ENCODE measurements around the gene BMP15.

BMP15 gene

DNA sequence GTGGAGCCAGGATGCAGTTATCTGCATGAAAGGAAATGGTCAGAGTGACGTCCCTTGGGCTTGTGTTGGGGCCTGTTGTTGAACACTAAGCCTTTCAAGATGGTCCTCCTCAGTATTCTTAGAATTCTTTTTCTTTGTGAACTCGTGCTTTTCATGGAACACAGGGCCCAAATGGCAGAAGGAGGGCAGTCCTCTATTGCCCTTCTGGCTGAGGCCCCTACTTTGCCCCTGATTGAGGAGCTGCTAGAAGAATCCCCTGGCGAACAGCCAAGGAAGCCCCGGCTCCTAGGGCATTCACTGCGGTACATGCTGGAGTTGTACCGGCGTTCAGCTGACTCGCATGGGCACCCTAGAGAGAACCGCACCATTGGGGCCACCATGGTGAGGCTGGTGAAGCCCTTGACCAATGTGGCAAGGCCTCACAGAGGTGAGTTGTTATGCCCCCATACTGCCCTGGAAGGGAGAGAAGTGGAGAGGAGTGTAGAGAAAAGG, at the start of gene BMP15:
TSS of gene BMP15 (plus strand) at position 51 of the 492 bp plus-strand sequence. CDS start at position 100, 49 bp downstream.
- no peak for DNase-seq (ENCODE audit: low spot score)

DNA sequence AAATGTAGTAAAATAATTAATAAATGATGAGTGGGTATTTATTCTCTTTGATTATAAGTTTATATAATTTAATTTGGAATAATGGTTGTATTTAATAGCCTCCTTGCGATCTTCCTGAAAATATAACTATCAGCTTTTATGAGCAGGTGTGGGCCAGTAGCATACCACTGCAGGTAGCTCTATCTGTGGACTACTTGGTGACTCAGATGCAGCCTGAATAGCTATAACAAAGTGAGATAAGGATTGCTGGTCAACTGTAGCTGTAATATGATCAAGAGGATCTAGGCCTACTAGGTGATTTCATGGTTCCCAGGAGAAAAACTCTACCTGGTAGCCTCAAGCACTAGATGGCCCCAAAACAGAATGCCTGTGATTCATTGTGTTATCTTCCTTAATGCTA, 47.1 kb upstream of the BMP15 start:
- no peak for DNase-seq (ENCODE audit: low spot score)

DNA sequence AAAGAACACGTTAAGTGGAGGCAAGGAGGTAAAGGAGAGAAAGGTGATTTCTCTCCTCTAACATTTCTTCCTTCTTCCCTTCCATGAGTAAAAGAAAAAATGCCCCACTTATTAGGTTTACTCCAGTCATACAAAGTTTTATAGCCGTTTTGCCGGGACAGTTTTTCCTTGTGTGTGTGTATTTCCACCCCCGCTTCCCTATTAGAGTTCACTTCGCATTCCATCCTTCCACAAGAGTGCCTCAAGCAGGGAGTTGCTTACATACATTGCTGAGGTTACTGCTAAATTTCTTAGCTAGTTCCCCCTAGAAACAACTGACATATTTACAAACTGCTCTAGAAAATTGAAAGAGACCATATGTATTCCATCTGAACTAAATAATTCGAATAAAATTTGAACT, 45.2 kb upstream of the BMP15 start:
- no peak for DNase-seq (ENCODE audit: low spot score)

DNA sequence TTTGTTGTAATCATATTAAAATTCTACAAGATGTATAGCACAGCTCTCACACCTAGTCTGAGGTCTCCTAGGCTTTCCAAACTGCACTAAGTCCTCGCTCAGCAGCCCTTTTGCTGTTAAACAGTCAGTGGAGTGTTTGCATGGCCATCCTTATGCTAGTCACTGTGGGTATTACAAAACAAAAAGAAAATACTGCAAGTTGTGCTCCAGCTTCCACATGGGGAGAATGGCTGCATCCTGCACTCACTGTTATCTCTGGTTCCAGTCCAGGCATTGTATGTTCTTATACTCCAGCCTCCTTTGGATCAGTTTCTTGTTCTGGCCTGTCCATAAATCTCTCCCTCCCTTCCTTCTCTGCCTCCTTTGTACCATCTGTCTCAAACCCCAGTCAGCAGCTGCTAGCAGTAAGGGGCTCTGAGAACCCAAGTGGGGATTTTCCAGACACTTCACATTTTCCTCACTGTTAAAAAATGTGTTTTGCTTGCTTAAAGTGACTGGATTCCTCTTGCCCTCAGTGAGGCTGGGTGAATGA, 38.5 kb upstream of the BMP15 start:
- DNase-seq (ENCODE audit: low spot score) = no peak

DNA sequence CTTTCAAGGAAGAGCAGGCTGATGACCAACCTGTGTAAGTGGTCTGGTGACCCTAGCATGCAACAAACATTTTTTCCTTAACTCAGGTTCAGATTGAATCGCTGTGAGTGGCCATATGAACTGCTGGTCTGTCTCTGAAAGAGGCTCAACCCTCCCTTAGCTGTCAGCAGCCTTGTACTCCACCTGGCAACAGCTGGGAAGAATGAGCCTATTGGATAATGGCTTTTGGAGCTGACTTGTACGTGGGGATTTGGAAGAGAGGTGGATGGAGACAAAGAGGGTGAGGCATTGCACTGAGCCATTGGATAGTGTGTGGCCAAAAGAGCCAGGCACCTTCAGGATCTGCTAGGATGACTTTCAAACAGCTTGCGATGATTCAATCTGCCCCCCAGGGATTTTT, 35.7 kb upstream of the BMP15 start:
- DNase-seq (ENCODE audit: low spot score) = no peak

DNA sequence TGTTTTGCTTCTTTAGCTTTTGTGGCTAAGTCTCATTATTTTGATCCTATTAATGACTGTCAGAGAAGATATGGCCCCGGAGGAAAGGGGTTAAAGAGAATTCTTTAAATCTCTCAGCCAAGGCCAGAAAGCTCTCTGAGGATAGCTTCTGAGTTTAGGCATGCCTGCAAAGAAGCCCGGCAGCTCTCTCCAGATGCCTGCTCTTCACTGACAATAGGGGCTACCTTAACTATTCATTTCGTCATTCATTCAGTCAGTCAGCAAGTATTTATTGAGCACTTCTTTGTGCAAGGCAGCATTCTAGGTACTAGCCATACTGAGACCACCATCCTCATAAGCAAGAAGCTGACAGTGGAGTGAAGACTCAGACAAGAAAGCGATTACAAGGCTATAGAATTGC, 34.0 kb upstream of the BMP15 start:
- no peak for DNase-seq (ENCODE audit: low spot score)

DNA sequence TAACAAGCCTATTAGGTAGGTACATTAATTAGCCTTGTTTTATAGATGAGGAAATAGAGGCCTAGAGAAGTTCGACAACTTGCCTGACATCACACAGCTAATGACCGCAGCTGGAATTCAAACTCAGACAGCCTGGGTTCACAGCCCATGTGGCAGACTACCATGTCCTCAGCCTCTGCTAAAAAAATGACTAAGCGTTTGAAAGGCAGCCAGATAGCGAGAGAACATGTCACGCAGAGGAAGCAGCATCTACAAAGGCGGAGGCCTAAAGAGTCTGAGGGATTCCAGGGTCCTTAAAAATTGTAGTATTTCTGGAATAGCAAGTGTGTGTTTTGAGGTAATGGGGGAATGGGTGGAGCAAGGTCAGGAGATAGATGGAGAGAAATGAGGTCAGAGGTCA, 33.2 kb upstream of the BMP15 start:
- no peak for DNase-seq (ENCODE audit: low spot score)

DNA sequence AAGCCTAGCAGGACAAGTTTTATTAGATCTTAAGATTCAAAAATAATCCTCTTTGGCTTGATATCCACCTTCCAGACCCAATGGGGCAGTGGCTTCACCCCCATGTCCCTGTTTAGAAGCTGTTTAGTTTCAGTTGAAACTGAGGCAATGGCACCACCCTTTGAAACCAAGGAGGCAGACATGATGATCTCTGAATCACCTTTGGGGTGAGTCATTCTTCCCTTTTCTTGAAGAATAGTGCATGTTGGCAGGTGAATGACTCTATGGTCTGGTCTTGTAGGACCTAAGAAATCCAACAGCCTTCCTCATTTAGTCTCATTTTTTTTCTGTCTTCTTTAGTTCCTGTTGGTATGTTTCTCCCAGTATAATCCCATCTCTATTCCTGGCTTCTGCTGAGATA, 29.5 kb upstream of the BMP15 start:
- peak; percentile 4 for DNase-seq (ENCODE audit: low spot score)

DNA sequence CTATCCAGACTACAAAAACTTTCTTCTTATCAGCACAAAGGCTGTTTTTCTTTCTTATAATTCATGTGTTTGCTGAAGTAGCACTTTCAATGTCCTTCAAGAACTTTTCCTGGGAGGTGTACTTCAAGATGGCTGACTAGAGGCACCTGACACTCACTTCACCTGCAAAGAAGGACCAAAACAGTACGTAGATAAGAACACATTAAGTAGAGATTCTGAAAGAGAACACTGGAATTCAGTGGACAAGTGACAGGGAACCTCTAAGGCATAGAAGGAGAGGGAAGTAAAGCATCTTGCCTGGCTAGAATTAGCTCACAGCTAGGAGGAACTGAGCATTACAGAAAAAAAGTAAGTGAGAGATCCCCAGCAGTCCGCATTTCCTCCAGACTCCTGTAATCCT, 21.7 kb upstream of the BMP15 start:
- DNase-seq (ENCODE audit: low spot score) = no peak

- DNase-seq (ENCODE audit: low spot score) = no peak
Measured at GRCh38 chrX:50889582-50889981, 21.0 kb upstream of the BMP15 start.

GRCh38 chrX:50893047-50893446, 17.5 kb upstream of the BMP15 start:
- DNase-seq (ENCODE audit: low spot score) = no peak

DNA sequence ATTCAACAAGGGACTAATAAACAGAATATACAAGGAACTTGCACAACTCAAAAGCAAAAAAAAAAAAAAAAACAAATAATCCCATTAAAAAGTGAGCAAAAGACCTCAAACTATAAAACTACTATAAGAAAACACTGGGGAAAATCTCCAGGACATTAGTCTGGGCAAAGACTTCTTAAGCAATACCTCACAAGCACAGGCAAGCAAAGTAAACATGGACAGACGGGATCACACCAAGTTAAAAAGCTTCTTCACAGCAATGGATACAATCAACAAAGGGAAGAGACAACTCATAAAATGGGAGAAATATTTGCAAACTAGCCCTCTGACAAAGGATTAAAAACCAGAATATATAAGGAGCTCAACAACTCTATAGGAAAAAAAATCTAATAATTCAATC, 17.1 kb upstream of the BMP15 start:
- DNase-seq (ENCODE audit: low spot score) = no peak

DNA sequence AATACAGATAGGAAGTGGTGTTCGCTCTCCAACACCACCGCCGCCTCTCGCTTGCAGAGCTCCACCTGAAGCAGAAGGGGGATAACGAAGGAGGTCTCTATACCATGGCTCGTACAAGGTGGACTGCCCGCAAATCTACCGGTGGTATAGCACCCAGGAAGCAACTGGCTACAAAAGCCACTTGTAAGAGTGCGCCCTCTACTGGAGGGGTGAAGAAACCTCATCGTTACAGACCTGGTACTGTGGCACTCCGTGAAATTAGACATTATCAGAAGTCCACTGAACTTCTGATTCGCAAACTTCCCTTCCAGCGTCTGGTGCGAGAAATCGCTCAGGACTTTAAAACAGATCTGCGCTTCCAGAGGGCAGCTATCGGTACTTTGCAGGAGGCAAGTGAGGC, 5.2 kb upstream of the BMP15 start:
- peak; percentile 34 for DNase-seq (ENCODE audit: low spot score)

- DNase-seq (ENCODE audit: low spot score) = no peak
Measured at GRCh38 chrX:50913520-50913919, 3.0 kb downstream of the BMP15 start.

DNA sequence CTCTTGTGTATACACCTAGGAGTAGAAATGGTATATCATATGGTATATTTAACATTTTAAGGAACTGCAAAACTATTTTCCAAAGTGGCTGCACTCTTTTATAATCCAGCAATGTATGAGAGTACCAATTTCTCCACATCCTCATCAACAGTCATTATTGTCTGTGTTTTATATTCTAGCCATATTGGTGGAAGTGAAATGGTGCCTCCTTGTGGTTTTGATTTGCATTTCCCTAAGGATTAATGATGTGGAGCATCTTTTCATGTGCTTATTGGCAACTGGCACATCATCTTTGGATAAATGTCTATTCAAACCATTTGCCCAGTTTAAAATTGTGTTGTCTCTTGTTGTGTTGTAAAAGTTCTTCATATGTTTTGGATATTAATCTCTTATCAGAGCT, 9.6 kb downstream of the BMP15 start:
- DNase-seq (ENCODE audit: low spot score) = no peak

- DNase-seq (ENCODE audit: low spot score) = no peak
Measured at GRCh38 chrX:50927127-50927526, 16.6 kb downstream of the BMP15 start.

DNA sequence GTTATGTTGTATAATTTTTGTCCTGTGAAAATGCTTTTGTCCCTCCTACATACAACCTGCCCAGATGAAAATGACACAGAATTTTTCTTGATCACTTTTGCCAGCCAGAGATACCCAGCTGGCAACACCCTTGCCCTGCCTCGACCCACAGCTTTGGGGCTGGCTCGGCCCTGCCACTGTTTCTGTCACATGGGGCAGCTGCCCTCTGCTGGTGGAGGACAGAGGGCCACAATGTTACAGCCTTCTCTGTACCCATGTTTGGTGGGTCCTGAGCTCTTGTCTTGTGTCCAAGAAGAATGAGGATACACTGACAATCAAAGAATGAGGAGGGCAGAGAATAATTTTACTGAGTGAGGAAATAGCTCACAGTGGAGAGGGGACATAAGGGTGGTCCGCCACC, 31.1 kb downstream of the BMP15 start:
- peak; percentile 4 for DNase-seq (ENCODE audit: low spot score)

DNA sequence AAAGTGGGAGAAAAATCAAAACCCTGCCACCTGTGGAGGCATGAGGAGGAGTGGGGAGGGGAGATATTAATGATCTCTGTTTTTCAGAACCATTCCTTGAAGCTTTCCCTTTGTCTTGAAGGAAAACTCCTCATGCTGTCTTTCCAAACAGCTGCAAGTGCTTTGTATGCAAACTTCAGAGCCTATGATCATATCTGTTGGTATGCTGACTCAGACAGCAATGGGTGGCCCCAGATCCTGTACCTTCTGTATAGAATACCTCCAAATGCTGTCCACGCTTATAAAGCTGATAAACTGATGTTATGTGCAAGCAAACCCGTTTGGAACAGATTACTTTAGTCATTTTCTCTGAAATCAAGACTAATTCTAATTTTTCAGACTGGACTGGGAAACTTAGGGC, 31.9 kb downstream of the BMP15 start:
- no peak for DNase-seq (ENCODE audit: low spot score)

DNA sequence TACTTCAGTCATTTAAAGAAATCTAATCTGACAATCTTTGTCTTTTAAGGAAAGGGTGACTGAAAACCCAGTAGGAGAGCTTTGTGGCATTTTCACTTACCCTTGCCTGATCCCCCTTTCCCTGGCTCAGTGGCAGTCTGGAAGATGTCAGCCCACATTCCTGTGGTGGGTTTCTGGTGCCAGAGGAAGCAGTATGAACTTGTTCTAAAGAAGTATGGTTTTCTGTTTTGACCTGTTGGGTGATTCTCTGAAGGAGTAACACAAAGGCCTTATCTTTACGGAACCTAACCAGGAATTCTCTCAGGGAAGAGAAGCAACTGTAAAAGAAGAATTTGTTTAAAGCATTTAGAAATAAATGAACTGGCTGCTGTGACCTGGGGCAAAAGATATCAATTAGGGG, 41.9 kb downstream of the BMP15 start:
- DNase-seq (ENCODE audit: low spot score) = no peak

DNA sequence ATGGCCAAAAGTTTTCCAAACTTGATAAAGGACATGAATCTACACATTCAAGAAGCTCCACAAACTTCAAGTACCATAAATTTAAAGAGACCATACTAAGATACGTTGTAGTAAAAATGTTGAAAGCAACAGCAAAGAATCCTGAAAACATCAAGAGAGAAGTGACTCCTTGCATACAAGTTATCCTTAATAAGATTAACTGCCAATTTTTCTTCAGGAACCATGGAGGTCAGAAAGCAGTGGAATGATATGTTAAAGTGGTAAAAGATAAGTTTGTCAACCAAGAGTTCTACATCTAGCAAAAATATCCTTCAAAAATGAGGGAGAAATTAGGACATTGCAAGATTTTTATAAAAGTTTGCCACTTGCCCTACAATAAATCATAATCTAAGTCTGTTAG, 43.3 kb downstream of the BMP15 start:
- no peak for DNase-seq (ENCODE audit: low spot score)

DNA sequence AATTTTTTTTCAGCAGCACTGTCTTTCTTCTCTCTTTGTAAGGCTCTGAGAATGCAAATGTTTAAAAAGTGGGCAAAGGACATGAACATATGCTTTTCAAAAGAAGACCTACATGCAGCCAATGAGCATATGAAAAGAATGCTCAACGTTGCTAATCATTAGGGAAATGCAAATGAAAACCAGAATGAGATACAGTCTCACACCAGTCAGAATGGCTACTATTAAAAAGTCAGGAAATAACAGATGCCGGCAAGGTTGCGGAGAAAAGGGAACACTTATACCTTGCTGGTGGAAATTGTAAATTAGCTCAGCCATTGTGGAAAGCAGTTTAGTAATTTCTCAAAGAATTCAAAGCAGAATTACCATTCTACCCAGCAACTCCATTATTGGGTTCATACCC, 51.6 kb downstream of the BMP15 start:
- DNase-seq (ENCODE audit: low spot score) = no peak

DNA sequence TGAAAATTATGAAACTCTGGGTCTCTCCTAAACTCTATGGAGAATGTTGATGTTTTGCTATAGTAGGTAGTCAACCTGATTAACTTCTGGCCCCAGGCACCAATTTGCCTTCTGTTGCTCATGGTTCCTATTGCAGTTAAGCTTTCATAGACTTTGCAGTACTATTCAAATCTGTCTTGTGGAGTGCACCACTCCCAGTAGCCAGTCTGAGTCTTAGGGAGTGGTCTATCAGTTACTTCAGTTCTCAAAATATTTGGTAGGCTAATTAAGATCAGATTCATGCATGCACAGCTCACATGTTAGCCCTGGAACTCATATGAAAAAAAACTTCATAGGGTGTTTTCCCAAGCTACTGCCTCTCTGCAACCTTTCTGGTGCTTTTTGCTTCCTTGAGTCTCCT, 53.3 kb downstream of the BMP15 start:
- no peak for DNase-seq (ENCODE audit: low spot score)

All from activated CD4-positive, alpha-beta T cell treated with anti-CD3 and anti-CD28 coated beads, Interleukin-2, Interleukin-4, amounts not matched to agents 100 ng/mL and 50 ng/mL, durations not matched to agents 16 hours and 8 hours (primary cell).